Cardiac atrium fibroblast (primary cell): ENCODE results near the gene RIIAD1. TPM values are rescaled to one million over a fixed set of nuclear protein-coding genes. Genes with fewer than 3 reads are reported as not detected.

Experiments
- total RNA-seq: library from RNA; depleted of rRNA; stranded (reverse); fragments of >200 nt; gene quantifications from 2 replicates; pipeline ENCODE4 v1.2.3, GENCODE V29; 2015

RIIAD1 gene, protein sequence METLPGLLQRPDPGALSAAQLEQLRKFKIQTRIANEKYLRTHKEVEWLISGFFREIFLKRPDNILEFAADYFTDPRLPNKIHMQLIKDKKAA
- total RNA-seq: not detected in 2 replicates

GRCh38 chr1:151720974-151721787 is at the start of gene RIIAD1:
RIIAD1 (plus strand) TSS chr1:151721522; CDS start chr1:151721537, 15 bp downstream.

GRCh38 chr1:151716771-151717631 is 4.3 kb upstream of the RIIAD1 start, which contains the start of gene CELF3:
CELF3 (minus strand) TSS chr1:151716803; CDS start chr1:151716020, 783 bp downstream.

GRCh38 chr1:151762941-151763921 is 41.9 kb downstream of the RIIAD1 start, which contains the start of gene MRPL9:
MRPL9 (minus strand) TSS chr1:151763496; CDS start chr1:151763479, 17 bp downstream.

Other genes starting within 250 kb of the RIIAD1 start
- gene CGN, start 210.1 kb upstream of the RIIAD1 start, total RNA-seq: under 0.01 TPM in 1 of 2 replicates, not detected in the other
- 4.3 and 5.0 TPM in 2 replicates for gene TUFT1, start 181.2 kb upstream of the RIIAD1 start, total RNA-seq
- gene SNX27, start 109.5 kb upstream of the RIIAD1 start, total RNA-seq: 7.8 and 10.2 TPM in 2 replicates
- gene CELF3, start 4.7 kb upstream of the RIIAD1 start, total RNA-seq: not detected in 2 replicates
- gene MRPL9, start 42.0 kb downstream of the RIIAD1 start, total RNA-seq: 39.0 and 56.5 TPM in 2 replicates
- 0.65 and 1.8 TPM in 2 replicates for gene TDRKH, start 69.0 kb downstream of the RIIAD1 start, total RNA-seq
- not detected in 2 replicates for gene LINGO4, start 83.9 kb downstream of the RIIAD1 start, total RNA-seq
- not detected in 2 replicates for gene RORC, start 110.3 kb downstream of the RIIAD1 start, total RNA-seq
- not detected in 2 replicates for gene C2CD4D, start 118.3 kb downstream of the RIIAD1 start, total RNA-seq
- not detected in 2 replicates for gene THEM5, start 132.2 kb downstream of the RIIAD1 start, total RNA-seq
- 10.4 and 18.6 TPM in 2 replicates for gene THEM4, start 188.0 kb downstream of the RIIAD1 start, total RNA-seq